HCEC 1CT (cell line): ENCODE measurements around the gene BCL2L11.
A peak's percentile ranks its signal among the peaks of the same experiment; 100 is the strongest.

Experiments
- DNase-seq: peaks from one replicate; pipeline ENCODE4 v3.0.0-alpha.2; 2017

BCL2L11 gene

GRCh38 chr2:111145103-111145760, 24.5 kb downstream of the BCL2L11 start:
- DNase-seq, result no peak

GRCh38 chr2:111145951-111146350, 25.2 kb downstream of the BCL2L11 start:
- DNase-seq, result no peak

- DNase-seq, result no peak
Observed at GRCh38 chr2:111148225-111148873, 27.6 kb downstream of the BCL2L11 start.

GRCh38 chr2:111148925-111149324, 28.2 kb downstream of the BCL2L11 start:
- no peak for DNase-seq

- no peak for DNase-seq
Observed at GRCh38 chr2:111149882-111150455, 29.3 kb downstream of the BCL2L11 start.

GRCh38 chr2:111154758-111155157, 34.0 kb downstream of the BCL2L11 start:
- no peak for DNase-seq

- DNase-seq, result no peak
Observed at GRCh38 chr2:111155610-111156009, 34.9 kb downstream of the BCL2L11 start.

- DNase-seq, result no peak
Observed at GRCh38 chr2:111156529-111156928, 35.8 kb downstream of the BCL2L11 start.

GRCh38 chr2:111157071-111157661, 36.5 kb downstream of the BCL2L11 start:
- no peak for DNase-seq

GRCh38 chr2:111157798-111158197, 37.1 kb downstream of the BCL2L11 start:
- DNase-seq, result no peak

- no peak for DNase-seq
Observed at GRCh38 chr2:111159641-111160040, 38.9 kb downstream of the BCL2L11 start.

- peak; percentile 88 for DNase-seq
Observed at GRCh38 chr2:111160758-111161157, 40.0 kb downstream of the BCL2L11 start.

- no peak for DNase-seq
Observed at GRCh38 chr2:111161971-111162370, 41.3 kb downstream of the BCL2L11 start.

- no peak for DNase-seq
Observed at GRCh38 chr2:111162718-111163331, 42.1 kb downstream of the BCL2L11 start.

GRCh38 chr2:111164078-111164477, 43.4 kb downstream of the BCL2L11 start:
- DNase-seq, result no peak

- DNase-seq, result no peak
Observed at GRCh38 chr2:111165084-111165483, 44.4 kb downstream of the BCL2L11 start.

- no peak for DNase-seq
Observed at GRCh38 chr2:111166115-111166514, 45.4 kb downstream of the BCL2L11 start.

GRCh38 chr2:111167076-111167862, 46.6 kb downstream of the BCL2L11 start:
- DNase-seq, result no peak

GRCh38 chr2:111167863-111168162, 47.1 kb downstream of the BCL2L11 start:
- DNase-seq, result no peak

- DNase-seq, result peak; percentile 80
Observed at GRCh38 chr2:111168528-111169239, 48.0 kb downstream of the BCL2L11 start.

GRCh38 chr2:111169268-111169667, 48.6 kb downstream of the BCL2L11 start:
- DNase-seq, result no peak

- DNase-seq, result no peak
Observed at GRCh38 chr2:111169924-111170323, 49.2 kb downstream of the BCL2L11 start.
